H1 (cell line): Measurements from ENCODE around the gene PGLYRP2. TPM values are rescaled to one million over a fixed set of nuclear protein-coding genes. Genes with fewer than 3 reads are reported as not detected.

Experiments
- CTCF ChIA-PET: fragments of 300-600 bp; sonication (Branson Sonifier 250); formaldehyde crosslinking; loops from one replicate; lab custom pipeline; 2021; ENCODE audit not compliant: partially characterized antibody; lab: Charles Lee
- POLR2A ChIA-PET: fragments of 300-600 bp; sonication (Branson Sonifier 250); formaldehyde crosslinking; loops from one replicate; lab custom pipeline; 2021; ENCODE audit warnings: inconsistent platforms; ENCODE audit not compliant: partially characterized antibody; lab: Charles Lee
- DNase-seq, 2 experiments: peaks; one replicate each; pipeline versions ENCODE4 v3.0.0 to v3.0.0-alpha.2; 2010 to 2022; ENCODE audit warnings: low spot score in 2 of 2, low read depth in 1 of 2, mixed read lengths in 1 of 2
- FAIRE-seq: peaks from 2 replicates; lab custom pipeline; 2011; peaks lifted over from hg19 to GRCh38; lab: Jason Lieb, UNC
- H2AFZ ChIP-seq: 2 replicates; pipeline ENCODE4 v1.8.1; 2012; ENCODE audit warnings: low read length, inconsistent platforms
- H2AK5ac ChIP-seq: 2 replicates; pipeline ENCODE4 v1.6.1; 2013; ENCODE audit warnings: low read depth, low read length
- H2BK120ac ChIP-seq: replicated peaks from 2 replicates; pipeline ENCODE3; 2013; ENCODE audit warnings: low read depth, low read length, inconsistent platforms
- H2BK12ac ChIP-seq: 2 replicates; pipeline ENCODE4 v1.6.1; 2013; ENCODE audit warnings: low read depth, low read length
- H2BK15ac ChIP-seq: 2 replicates; pipeline ENCODE4 v1.6.1; 2013; ENCODE audit warnings: low read length
- H2BK20ac ChIP-seq: 2 replicates; pipeline ENCODE4 v1.6.1; 2013; ENCODE audit warnings: low read length
- H2BK5ac ChIP-seq: 2 replicates; pipeline ENCODE4 v1.6.1; 2013; ENCODE audit warnings: low read depth, low read length
- H3K14ac ChIP-seq: 2 replicates; pipeline ENCODE4 v1.6.1; 2013; ENCODE audit warnings: inconsistent platforms; ENCODE audit not compliant: insufficient read length
- H3K18ac ChIP-seq: 2 replicates; pipeline ENCODE4 v1.6.1; 2013; ENCODE audit warnings: low read length; ENCODE audit errors: extremely low read depth
- H3K23ac ChIP-seq: 2 replicates; pipeline ENCODE4 v1.6.1; 2013; ENCODE audit warnings: inconsistent platforms; ENCODE audit not compliant: insufficient read length
- H3K23me2 ChIP-seq: 2 replicates; pipeline ENCODE4 v1.6.1; 2013; ENCODE audit warnings: low read depth, low read length
- H3K27ac ChIP-seq: 2 replicates; pipeline ENCODE4 v1.6.1; 2011; ENCODE audit warnings: low read depth, low read length, inconsistent platforms
- H3K27me3 ChIP-seq, 4 experiments: replicated peaks in 1 of 4; 1 replicate in 1 of 4; 2 replicates in 3 of 4; pipeline versions ENCODE4 v1.6.1 to v1.8.1; 2011 to 2013; ENCODE audit warnings: low read length in 3 of 4, mild to moderate bottlenecking in 3 of 4, inconsistent platforms in 2 of 4, mixed read lengths in 2 of 4, moderate library complexity in 1 of 4; ENCODE audit not compliant: control insufficient read depth in 3 of 4, insufficient read depth in 3 of 4; ENCODE audit errors: extremely low read depth in 1 of 4
- H3K36me3 ChIP-seq, 4 experiments: 2 replicates each; pipeline versions ENCODE4 v1.6.1 to v1.8.1; 2011 to 2013; ENCODE audit warnings: mild to moderate bottlenecking in 4 of 4, low read length in 3 of 4, moderate library complexity in 2 of 4, control low read depth in 1 of 4, inconsistent platforms in 1 of 4; ENCODE audit not compliant: insufficient read depth in 4 of 4, control insufficient read depth in 2 of 4
- H3K4ac ChIP-seq: replicated peaks from 2 replicates; pipeline ENCODE3; 2013; ENCODE audit warnings: low read length, low read depth, mixed read lengths, inconsistent platforms; ENCODE audit not compliant: insufficient read length
- H3K4me1 ChIP-seq, 4 experiments: replicated peaks in 1 of 4; 1 replicate in 1 of 4; 2 replicates in 3 of 4; pipeline versions ENCODE4 v1.6.1 to v1.8.1; 2011 to 2013; ENCODE audit warnings: low read length in 3 of 4, inconsistent platforms in 2 of 4, mixed read lengths in 1 of 4; ENCODE audit not compliant: insufficient read depth in 4 of 4, control insufficient read depth in 3 of 4
- H3K4me2 ChIP-seq, 2 experiments: 2 replicates each; pipeline versions ENCODE4 v1.6.1 to v1.8.1; 2011 to 2013; ENCODE audit warnings: low read depth in 2 of 2, low read length in 2 of 2, control low read depth in 1 of 2, inconsistent platforms in 1 of 2, mild to moderate bottlenecking in 1 of 2; ENCODE audit not compliant: insufficient read depth in 1 of 2
- H3K4me3 ChIP-seq, 4 experiments: fragments of 200-600, 300-600 bp in 1 of 4; sonication (generic), shearing (Covaris generic), sonication (Bioruptor Twin) in 1 of 4; 2 replicates each; pipeline versions ENCODE4 v1.5.1 to v1.8.1; 2011 to 2016; ENCODE audit warnings: low read length in 4 of 4, low read depth in 3 of 4, control low read depth in 2 of 4, inconsistent platforms in 2 of 4, mild to moderate bottlenecking in 2 of 4, mixed read lengths in 1 of 4, moderate library complexity in 1 of 4; ENCODE audit not compliant: insufficient read depth in 2 of 4; ENCODE audit errors: extremely low read depth in 1 of 4
- H3K56ac ChIP-seq: replicated peaks from 2 replicates; pipeline ENCODE3; 2013; ENCODE audit warnings: low read depth, mild to moderate bottlenecking, mixed read lengths, low read length, inconsistent platforms; ENCODE audit not compliant: insufficient read length
- H3K79me1 ChIP-seq: 2 replicates; pipeline ENCODE4 v1.6.1; 2013; ENCODE audit warnings: low read depth, low read length, control low read depth
- H3K79me2 ChIP-seq, 2 experiments: 2 replicates each; pipeline versions ENCODE4 v1.6.1 to v1.8.1; 2012 to 2013; ENCODE audit warnings: low read length in 2 of 2, mild to moderate bottlenecking in 2 of 2, inconsistent platforms in 1 of 2; ENCODE audit not compliant: insufficient read depth in 2 of 2, control insufficient read depth in 1 of 2
- H3K9ac ChIP-seq, 4 experiments: replicated peaks in 1 of 4; 1 replicate in 1 of 4; 2 replicates in 3 of 4; pipeline versions ENCODE4 v1.6.1 to v1.8.1; 2011 to 2013; ENCODE audit warnings: low read depth in 3 of 4, low read length in 3 of 4, control low read depth in 2 of 4, mild to moderate bottlenecking in 2 of 4, moderate library complexity in 2 of 4, inconsistent platforms in 1 of 4; ENCODE audit errors: extremely low read depth in 1 of 4
- H3K9me3 ChIP-seq, 2 experiments: 2 replicates each; pipeline versions ENCODE4 v1.6.1 to v1.8.1; 2012 to 2013; ENCODE audit warnings: mild to moderate bottlenecking in 2 of 2, moderate library complexity in 2 of 2, control low read depth in 1 of 2, inconsistent platforms in 1 of 2, low read depth in 1 of 2, low read length in 1 of 2, mixed read lengths in 1 of 2; ENCODE audit not compliant: insufficient read depth in 2 of 2
- H4K20me1 ChIP-seq, 2 experiments: replicated peaks in 1 of 2; 2 replicates each; pipeline versions ENCODE3 to v1.8.1; 2011 to 2013; ENCODE audit warnings: inconsistent platforms in 2 of 2, low read length in 2 of 2, mild to moderate bottlenecking in 1 of 2; ENCODE audit not compliant: insufficient read depth in 2 of 2, control insufficient read depth in 1 of 2
- H4K5ac ChIP-seq: 2 replicates; pipeline ENCODE4 v1.6.1; 2013; ENCODE audit warnings: low read length, low read depth, mixed read lengths, inconsistent platforms; ENCODE audit not compliant: insufficient read length
- H4K8ac ChIP-seq: 2 replicates; pipeline ENCODE4 v1.8.0; 2013; ENCODE audit warnings: mild to moderate bottlenecking, moderate library complexity, low read length, inconsistent platforms; ENCODE audit not compliant: insufficient read depth; ENCODE audit errors: extremely low read depth
- H4K91ac ChIP-seq: replicated peaks from 2 replicates; pipeline ENCODE3; 2013; ENCODE audit warnings: low read length, mixed read lengths, inconsistent platforms; ENCODE audit not compliant: insufficient read length
- WGBS, 2 experiments: shearing (Covaris generic) in 1 of 2; methylation state at CpG; one replicate each; pipeline versions ENCODE4 v1.1.6 to v1.1.7; 2013 to 2015; ENCODE audit warnings: low lambda C conversion rate in 2 of 2, mixed read lengths in 2 of 2, inconsistent platforms in 1 of 2, low coverage in 1 of 2, missing lambda C conversion rate in 1 of 2; ENCODE audit not compliant: insufficient replicate concordance in 2 of 2, insufficient coverage in 1 of 2, insufficient read length in 1 of 2; ENCODE audit errors: extremely low coverage in 1 of 2, missing lambda C conversion rate in 1 of 2; 5-methylcytosine and 5-hydroxymethylcytosine counted together
- polyA plus RNA-seq, 7 experiments: library from polyadenylated mRNA; depleted of rRNA in 3 of 7; stranded (reverse) in 5 of 7; unstranded in 2 of 7; fragments of >200 nt in 5 of 7; fragments of 200-250 nt in 2 of 7; gene quantifications; 1 replicate in 5 of 7; 2 replicates in 1 of 7; 4 replicates in 1 of 7; pipeline versions ENCODE4 v1.2.1 to v1.2.3, GENCODE V29; 2011 to 2013; ENCODE audit warnings: missing spikeins in 2 of 7, mixed read lengths in 2 of 7
- total RNA-seq: library from RNA; stranded (reverse); fragmentation: NEBNext Ultra II Directional; extraction: Animal tissue kit (Norgen Biotek cat#: 25700); gene quantifications from 2 replicates; pipeline ENCODE4 v1.2.1, GENCODE V29; 2021

PGLYRP2 gene
- total and polyA plus RNA-seq, 2 of the 8 experiments (the other 6 are each of a cell fraction or from before 2014, with no cell fraction given): not detected

DNA sequence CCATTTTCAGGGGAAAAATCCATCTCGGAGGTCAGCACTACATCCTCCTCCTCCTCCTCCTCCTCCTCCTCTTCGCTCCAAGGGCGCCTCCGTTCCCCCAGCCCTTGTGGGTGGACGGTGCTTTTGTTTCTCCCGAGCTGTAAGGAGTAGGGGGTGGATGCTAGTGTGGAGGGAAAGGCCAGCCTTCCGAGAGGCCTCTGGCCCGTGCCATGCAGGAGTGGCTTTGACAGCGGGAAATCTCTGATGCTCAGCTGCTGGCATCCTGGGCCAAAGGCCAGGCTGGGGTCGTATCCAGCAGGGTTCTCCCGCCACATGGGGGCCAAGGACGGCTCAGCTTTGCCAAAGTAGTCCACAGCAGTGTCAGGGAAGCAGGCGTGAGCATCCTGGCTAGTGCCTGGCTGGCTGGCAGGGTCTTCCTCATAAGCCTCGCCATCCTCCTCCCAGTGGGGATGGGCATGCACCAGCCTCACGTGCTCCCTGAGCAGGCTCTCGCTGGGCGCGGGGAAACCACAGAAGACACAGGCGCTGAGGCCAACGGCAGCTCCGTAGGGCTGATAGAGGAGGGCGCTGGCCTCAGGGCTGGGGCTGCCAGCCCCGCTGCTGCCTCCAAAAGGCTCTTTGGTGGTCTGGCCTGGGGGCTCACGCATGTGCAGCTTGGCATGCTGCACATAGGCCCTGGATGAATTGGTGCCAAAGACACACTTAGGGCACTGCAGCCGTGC, 40.1 kb downstream of the PGLYRP2 start:
- Histone ChIP-seq H2BK20ac (no peak overlapping the region), H3K56ac (no peak overlapping the region), H3K4me1 (no peaks in the 10 kb centered on the region; a peak in 1 of 7 replicates), H4K5ac (no peak overlapping the region), H2BK120ac (no peak overlapping the region), H4K91ac (no peak overlapping the region), H4K8ac (no peak overlapping the region), H3K23ac (no peak overlapping the region), H3K27me3 (no peaks in the 10 kb centered on the region), H3K27ac (no peak overlapping the region), H3K79me1 (no peaks in the 10 kb centered on the region), H2AK5ac (no peak overlapping the region), H2BK5ac (no peak overlapping the region), H3K4me3 (no peak overlapping the region), H3K9me3 (no peaks in the 10 kb centered on the region), H2BK12ac (no peak overlapping the region), H3K23me2 (no peaks in the 10 kb centered on the region), H3K36me3 (no peaks in the 10 kb centered on the region), H3K4ac (no peak overlapping the region), H3K4me2 (no peak overlapping the region), H4K20me1 (no peaks in the 10 kb centered on the region), H3K14ac (no peak overlapping the region), H3K9ac (no peak overlapping the region), H3K79me2 (no peaks in the 10 kb centered on the region), H3K18ac (no peak overlapping the region), H2AFZ (no peak overlapping the region), H2BK15ac (no peak overlapping the region)
- DNase-seq (no peak), FAIRE-seq (no peak)
- 83% methylated on average over 22 of the region's 25 CpGs; no CpG with 5 or more reads in 1 of the 2 experiments for WGBS, 2 experiments
- POLR2A ChIA-PET: interaction anchor here (2.6 kb wide), 1 partner anchor 20 kb away, joined by 8 read pairs; the partner anchor contains the start of gene AKAP8L
- CTCF ChIA-PET: interaction anchor here (1.1 to 7.5 kb wide), 3 partner anchors 9 to 19 kb away, joined by 3 to 48 read pairs (median 8); partner anchors contain the start of gene AKAP8L
